Epidermal melanocyte (primary cell): ENCODE data around the gene TFF3.

Experiments
- DNase-seq: peaks from one replicate; pipeline ENCODE4 v3.0.0; 2011; ENCODE audit warnings: low spot score; ENCODE audit not compliant: insufficient read length

TFF3 gene

DNA sequence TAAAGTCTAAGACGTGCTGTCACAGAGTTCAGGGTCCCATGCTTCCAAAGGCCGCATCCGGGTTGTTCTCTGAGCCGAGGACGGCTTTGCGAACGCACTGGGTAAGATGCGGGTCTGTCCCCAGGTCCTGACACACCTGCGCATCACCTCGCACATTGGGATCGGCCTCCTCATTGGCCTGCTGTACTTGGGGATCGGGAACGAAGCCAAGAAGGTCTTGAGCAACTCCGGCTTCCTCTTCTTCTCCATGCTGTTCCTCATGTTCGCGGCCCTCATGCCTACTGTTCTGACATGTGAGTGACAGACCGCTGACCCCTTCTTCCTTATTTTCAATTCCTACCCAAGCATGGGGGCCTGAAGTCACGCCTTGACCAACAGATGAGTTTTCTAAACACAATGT is 25.3 kb downstream of the TFF3 start:
- no peak for DNase-seq

DNA sequence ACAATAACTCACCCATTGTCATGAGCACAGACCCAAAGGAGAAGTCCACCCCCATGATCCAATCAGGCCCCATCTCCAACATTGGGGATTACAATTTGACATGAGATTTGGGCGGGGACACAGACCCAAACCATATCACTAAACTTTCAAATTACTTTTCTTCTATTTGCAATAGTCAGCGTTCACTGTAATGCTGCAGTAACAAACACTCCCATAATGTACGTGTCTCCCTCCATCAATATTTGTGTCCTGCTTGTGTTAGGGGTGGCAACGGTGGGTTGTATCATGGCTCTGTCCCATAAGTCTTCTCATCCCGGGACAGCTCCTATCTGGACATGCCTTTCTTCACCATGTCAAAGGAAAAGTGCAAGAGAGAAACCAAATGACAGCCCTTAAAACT is 26.2 kb downstream of the TFF3 start:
- DNase-seq, result no peak

DNA sequence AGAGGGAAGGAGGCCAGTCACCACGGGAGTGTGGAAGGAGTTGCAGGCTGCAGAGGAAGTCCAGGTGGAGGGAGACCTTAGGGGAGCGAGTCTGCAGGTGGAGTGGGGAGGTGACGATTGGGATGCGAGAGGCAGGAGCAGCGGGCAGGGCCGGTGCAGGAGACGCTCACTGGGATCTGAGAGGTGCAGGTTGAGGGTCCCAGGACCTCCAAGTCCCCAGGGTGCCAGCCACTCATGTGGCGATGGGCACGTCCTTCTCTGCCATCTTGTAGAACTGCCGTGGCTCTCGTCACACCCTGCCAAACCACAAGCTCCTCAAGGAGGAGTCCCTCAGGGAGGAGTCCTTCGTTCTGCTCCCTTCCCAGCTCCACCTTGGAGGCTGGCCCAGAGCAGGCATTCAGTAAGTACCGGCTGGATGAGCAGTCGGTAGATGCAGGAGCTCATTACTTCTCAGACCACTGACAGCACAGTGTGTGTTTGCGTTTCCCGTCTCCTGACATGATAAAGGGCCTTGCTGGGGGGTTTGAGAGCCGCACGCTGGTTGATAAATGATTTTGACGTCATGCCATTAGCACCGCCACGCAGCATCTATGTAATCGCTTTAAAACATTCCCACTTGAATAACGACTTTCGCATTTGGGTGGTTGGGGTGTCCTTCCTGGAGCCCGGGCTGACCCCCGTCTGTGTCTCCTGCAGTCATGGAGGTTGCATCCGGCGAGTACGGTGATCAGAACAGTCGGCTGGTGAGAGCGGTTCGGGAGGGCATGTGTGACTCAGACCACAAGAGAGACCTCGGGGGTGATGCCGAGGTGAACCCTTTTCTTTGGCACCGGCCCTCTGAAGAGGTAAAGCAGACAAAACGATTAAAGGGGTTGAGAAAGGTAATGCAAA is 27.8 kb downstream of the TFF3 start:
- DNase-seq, result no peak

DNA sequence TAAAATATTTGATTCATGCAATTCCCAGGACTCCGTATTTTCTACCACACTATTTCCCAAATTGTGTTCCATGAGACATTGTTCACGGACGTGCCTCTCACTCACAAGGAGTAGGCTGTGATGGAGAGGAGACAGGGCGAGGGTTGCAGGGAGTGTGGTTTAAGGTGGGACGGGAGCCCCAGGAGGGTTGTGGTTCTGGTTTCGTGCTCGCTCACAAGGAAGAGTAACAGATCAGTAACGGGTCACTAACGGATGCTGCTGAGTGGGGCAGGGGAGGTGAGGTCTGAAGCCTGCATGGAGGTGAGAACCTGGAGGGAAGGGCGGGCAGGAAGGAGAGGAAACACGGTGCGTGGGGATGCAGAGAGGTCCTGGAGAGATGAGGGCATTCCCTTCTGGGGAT is 28.8 kb downstream of the TFF3 start:
- DNase-seq, result no peak

DNA sequence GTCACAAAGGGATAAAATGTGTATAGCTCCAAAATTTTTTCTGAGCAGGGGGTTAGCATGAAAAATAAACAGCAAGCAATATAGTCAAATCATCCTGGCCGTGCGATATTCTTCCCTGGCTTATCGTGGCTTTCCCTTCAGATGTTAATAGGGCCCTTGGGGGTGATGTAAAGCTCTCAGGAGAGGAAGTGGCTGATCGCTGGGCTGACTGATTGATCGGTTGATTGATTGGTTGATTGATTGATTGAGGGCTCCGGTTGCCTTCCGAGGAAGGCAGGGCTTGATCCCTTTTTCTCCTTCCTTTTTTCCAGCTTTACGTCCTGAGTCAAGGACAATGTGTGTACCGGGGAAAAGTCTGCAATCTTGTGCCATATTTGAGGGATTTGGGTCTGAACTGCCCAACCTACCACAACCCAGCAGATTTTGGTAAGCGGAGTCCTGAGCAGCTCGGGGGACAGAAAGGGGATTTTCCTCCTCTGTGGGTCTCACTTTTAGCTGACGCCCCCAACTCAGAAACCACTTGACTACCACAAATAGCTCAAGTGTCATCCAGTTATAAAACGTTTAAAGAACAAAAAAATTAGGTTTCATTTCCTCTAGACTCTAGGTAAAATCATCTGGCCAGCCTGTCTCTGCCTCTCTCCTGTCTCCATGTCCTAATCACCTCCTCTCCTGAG is 29.5 kb downstream of the TFF3 start:
- DNase-seq, result no peak

DNA sequence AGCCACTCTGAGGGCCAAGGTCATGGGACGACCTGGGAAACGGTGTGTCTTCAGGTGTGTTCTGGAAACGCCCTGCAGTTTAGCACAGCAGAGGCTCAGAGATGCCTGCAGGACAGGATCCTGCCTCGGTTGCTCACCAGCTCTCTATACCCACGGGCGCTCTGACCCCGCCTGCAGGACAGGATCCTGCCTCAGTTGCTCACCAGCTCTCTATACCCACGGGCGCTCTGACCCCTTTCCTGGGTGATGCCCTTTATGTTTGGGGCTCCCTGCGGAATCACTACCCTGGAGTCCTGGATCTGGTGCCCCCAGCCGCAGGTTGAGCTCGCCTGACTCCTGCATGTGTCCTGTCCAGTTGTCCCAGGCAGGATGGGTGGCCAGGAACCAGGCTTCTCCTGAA is 32.5 kb downstream of the TFF3 start:
- no peak for DNase-seq

DNA sequence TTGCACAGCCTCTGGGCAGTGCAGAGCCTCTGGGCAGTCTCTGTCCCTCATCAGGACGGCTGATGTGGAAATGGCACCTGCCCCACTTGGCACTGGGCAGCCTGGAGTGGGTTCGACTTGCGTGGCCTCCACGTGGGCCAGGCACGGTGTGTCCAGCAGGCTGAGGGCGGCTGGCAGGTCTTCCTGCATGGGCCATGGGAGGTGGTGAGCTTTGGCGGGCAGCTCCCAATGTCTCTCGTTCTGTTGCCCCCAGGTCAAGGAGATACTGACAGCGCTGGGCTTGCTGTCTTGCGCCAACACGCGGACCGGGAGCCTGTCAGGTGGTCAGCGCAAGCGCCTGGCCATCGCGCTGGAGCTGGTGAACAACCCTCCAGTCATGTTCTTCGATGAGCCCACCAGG is 33.2 kb downstream of the TFF3 start:
- no peak for DNase-seq

DNA sequence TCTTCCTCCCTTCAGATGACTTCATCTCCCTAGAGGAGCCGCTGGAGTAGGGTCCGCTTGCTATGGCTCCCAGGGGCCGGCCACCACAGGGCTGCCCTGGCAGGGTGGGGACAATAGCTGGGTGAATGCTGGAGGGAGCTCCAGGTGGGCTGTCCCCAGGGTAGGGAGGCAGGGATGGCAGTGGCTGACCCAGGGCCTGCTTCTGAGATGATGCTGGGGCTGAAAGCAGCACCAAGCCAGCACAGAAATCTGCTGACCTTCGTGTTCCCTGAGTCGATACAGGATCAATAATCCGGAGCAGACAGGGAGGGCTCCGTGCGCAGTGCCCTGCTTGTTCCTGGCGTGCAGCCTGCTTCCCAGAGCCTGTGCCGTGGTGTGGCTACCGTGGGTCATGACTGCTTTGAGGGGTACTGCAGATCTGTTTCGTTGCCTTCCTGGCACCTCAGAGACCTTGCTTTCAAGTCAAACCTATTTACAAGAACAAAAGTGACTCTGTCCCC is 34.0 kb downstream of the TFF3 start:
- DNase-seq, result no peak

DNA sequence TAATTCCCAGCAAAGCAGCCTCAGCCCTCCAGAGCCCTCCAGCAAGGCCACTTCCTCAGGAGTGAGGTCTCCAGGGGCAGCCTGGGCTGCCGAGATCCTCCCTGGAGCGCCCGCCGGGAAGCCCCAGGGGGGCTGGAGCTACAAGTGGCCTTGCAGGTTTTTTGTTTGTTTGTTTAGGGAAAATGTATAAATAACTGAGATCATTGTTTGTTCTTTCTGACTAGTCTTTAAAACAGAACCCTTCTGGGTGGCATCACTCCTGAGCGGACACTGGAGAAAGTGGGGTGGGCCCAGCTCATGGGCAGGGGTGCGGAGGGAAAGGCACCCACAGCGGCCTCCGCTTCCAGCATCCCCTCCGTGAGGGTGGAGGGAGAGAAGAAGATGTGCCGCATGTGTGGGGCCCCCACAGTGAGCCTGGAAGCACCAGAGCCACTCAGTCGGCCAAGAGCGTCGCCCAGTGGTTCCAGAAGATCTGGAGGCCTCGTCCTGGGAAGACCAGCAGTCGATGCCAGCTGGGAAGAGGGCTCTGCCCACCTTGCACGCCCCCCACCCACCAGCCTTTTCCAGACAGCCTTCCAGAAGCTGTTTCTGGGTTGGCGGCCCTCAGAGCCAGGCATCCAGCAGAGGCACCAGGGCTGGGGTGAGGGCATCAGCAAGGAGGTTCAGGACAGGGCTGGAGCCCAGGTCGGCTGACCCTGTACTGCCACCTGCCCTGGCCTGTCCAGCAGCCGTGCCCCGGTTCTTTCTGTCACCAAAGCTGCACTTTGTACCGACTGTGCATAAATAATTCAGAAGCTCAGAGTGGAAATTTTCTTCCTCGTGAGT is 34.6 kb downstream of the TFF3 start:
- DNase-seq, result no peak

DNA sequence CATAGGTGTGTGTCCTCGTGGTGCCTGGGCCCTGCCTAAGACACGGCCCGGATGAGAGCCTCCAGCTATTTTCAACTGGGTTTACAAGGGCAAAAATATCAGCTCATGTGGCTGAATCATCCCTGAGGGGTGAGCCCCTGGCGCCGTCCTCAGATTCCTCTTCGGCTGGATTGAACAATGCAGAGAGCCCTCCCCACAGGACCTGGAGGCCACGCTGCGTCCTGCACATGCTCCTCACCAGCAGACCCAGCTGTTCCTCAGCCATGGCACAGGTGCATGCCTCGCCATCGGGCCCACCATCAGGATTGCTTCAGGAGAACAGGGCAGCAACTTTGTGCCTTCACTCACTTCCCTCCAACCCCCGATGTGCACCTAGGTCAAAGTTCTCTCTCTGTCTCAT is 35.3 kb downstream of the TFF3 start:
- no peak for DNase-seq

DNA sequence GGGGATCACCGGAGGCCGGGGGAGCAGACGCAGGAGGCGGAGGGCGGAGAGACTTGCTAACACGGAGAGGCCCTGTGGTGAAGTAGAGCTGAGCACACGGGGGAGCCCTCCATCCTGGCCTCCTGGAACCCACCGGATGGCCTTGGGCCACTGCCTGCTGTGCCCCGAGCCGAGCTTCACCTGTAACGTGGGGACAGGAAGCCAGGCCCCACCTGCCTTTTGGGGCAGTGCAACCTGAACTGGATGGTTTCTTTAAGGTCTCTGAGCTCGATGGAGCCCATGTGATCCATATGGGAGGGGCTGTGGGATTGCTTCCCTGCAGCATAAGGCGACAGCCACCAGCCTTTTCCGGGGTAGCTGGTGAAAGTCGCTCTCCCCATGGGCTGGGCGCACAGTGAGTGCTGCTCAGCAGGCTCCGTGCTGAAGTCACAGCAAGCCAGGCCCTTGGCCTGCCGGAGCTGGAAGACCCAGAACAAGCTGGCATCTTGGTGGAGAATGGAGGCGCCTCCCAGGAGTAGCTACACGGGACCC is 35.8 kb downstream of the TFF3 start:
- DNase-seq, result no peak

DNA sequence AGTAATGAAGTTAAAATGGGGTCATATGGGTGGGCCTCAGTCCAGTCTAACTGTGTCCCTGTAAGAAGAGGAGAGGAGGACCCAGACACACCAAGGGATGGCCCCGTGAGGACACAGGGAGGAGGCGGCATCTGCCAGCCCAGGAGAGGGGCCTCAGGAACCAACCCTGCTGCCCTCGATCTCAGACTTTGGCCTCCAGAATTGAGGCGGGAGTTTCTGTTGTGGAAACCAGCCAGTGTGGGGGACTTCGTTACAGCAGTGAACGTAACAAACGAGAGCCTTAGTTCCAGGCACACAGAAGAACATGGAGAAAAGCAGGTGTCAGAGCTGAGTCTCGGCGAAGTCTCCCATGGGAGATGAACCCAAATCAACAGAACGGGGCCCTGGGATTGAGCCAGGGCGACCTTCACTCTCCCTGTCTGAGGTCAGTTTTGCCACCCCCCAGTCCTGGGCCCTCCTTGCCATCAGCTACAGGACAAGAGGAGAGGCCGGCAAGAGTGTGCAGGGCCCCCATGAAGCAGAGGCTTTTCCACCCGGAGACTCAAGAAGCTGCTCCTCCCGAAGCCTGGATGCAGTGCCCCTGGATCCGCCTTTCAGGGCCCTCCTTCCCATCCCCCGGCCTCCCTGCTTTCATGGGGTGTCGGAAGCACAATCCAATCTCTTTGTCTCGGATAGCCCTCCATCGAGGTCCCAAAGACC is 36.6 kb downstream of the TFF3 start:
- DNase-seq, result no peak

DNA sequence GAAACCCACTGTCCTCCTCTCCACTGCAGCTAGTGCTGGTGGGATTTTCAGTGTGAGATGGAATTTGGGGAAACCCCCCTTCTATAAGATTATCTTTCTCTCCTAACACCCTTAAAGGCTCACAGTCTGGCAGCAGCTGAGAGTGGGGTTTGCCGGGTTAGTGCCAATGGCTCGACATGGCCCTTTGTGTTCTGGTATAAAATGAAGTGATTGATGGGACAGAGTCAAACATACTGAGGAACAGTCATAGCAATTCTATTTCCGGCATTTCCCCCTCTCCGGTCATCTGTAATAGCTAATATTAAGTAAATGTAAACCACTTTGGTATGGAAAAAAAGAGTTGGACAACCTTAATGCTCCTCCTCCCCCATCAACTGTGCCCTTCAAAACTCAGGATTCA is 37.6 kb downstream of the TFF3 start:
- no peak for DNase-seq

DNA sequence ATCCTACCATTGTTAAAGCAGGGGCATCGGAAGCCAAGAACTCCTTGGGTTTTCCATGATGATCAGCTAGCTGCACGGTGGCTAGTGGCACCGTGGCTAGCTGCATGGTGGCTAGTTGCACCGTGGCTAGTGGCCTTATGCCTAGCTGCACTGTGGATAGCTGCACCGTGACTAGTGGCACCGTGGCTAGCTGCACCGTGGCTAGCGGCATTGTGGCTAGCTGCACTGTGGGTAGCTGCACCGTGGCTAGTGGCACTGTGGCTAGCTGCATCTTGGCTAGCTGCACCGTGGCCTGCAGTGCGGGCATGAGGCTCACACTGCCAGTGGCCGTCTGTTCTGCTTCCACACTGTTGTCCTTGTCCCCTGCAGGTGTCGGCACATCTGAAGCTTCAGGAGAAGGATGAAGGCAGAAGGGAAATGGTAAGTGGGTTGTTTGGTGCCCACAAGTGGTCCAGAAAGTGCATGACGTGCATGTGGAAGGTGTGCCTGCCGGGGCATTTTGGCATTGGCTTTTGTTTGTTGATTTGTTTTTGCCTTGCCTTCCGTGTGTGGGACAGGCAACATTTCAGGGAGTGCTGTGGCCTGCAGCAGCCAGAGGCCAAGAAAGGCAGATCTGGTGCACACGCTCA is 38.6 kb downstream of the TFF3 start:
- no peak for DNase-seq

DNA sequence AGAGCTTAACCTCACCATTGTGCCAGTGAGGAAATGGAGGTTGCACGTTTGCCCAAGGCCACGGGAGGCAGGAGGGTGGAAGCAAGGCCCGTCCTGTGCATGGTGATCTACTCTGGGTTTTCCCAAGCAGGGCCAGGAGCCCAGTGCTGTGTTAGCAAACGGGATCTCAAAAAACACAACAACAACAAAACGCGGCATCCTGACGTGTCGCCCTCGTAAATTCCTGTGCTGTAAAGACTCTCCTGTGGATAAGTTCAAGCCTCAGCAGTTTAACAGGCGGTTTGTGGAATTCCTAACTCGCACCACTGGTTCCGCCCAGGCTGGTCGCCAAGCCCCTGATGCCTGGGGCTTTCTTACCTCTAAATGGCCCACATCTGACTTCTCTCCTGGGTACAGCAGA is 39.1 kb downstream of the TFF3 start:
- DNase-seq, result no peak

DNA sequence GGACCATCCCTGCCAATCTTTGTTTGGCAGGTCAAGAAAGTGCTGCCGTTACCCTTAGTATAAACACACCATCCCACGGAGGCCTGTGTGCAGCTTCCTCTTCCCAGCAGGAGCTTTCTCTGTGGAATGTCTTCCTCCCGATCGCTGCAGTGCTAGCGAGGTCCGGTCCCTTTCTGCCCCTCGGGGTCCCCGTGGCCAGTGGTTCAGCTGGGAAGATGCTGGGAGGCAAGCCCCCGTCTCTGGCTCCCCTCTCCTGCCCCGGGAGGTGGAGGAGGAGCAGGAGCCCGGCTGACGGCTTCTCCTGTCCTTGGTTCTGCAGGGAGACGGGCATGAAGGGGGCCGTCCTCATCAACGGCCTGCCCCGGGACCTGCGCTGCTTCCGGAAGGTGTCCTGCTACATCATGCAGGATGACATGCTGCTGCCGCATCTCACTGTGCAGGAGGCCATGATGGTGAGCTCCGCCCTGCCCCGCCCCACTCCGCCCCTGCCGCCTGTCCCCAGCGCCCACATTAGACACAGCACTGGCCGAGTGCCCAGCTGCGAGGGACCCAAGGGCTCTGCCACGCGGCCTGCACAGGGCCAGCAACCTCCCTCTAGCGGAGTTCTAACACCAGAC is 42.1 kb downstream of the TFF3 start:
- DNase-seq, result no peak

DNA sequence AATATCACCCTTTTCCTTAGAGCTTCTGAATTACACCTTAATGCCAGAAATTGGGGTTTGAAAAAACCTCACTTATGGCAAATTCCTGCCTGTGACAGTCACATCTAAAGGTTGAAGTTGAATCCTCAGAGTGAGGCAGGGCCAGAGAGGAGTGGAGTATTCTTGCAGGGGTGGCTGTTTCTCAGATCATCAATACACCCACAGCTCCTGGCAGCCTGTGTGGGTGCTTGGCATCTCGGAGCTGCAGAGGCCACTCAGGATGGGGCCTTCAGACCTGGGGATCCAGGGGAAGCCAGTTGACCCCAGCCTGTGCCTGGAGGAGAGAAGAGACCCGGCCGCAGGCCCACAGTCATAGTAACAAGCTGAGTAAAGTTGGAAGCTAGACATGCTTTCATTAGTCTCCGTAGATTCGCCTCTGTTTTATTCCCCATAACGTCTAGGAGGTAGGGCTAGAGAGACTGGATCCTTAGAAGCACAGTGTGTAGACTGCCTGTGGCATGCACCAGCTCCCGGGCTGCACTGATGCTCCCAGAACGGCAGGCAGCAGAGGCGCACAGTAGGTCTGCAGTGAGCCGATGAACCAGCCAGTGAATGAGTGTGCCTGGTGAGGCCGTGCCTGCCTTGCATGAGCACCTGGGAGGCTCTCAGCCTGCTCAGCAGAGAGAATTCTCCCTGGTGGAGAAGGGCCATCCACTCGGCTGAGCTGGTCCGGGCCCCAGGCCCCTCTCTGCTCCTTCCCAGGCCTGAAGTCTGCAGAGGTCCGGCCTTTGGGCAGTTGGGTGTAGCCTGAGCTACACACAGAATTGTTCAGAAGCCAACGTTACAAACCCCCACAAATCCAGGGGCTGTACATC is 42.9 kb downstream of the TFF3 start:
- no peak for DNase-seq

DNA sequence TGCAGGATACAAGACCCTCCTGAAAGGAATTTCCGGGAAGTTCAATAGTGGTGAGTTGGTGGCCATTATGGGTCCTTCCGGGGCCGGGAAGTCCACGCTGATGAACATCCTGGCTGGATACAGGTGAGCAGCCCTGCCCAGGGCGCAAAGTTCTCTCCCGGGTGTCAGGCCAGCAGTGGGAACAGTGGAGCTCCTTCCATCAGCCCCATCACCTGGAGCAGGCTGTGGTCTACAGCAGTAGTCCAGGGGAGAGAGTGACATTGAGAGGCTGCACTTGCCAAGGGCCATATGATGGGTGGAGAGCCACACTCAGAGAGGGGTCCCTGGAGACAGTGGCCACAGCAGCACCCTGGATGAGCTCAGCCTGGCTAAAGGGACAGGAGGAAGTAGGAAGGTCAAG is 44.1 kb downstream of the TFF3 start:
- DNase-seq, result no peak

DNA sequence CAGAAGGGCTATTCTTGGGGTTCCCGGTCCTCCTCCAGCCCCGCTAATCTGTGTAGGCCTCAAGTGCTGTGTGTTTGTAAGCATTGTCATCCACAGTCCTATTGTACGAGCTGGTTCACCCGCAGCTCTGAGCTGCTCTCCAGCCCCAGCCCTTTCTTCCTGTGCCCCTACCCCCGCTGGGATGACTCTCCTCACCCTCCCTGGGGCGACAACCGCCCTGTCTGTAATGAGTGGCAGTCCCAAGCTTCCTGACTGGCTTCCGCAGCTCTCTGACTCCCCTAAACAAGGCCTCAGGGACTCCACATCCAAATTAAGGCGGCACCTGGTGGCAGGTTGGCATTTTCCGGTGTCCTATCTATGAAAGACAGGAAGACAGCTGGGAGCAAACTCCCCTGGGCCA is 45.8 kb downstream of the TFF3 start:
- no peak for DNase-seq
